GM10266 (cell line): ENCODE results near the gene RREB1.
"Not testable (repeated sequence)": the region's sequence is repeated elsewhere in the genome, so short reads cannot be mapped to it uniquely, and the experiment has no call there.

Source experiments
- DNase-seq: peaks from one replicate; pipeline ENCODE4 v3.0.0; 2012; ENCODE audit errors: extremely low spot score
- CTCF ChIP-seq: IDR thresholded peaks from 2 replicates; pipeline ENCODE4 v1.5.1; 2012; ENCODE audit warnings: mild to moderate bottlenecking, low read depth; ENCODE audit not compliant: control insufficient read depth, insufficient read depth; ENCODE audit errors: missing control alignments

RREB1 gene

GRCh38 chr6:7267466-7268091, 159.8 kb downstream of the RREB1 start:
- TF ChIP-seq CTCF, result no peak
- no peak for DNase-seq

- TF ChIP-seq CTCF, result no peak
- no peak for DNase-seq
Measured at GRCh38 chr6:7268362-7268761, 160.6 kb downstream of the RREB1 start.

GRCh38 chr6:7268816-7269555, 161.2 kb downstream of the RREB1 start:
- no peak for TF ChIP-seq CTCF

GRCh38 chr6:7269816-7270215, 162.1 kb downstream of the RREB1 start:
- DNase-seq, result no peak
- TF ChIP-seq CTCF, result no peak

More at GRCh38 chr6:7268816-7269555, 161.2 kb downstream of the RREB1 start:
- no peak for DNase-seq

- TF ChIP-seq CTCF, result no peak
Measured at GRCh38 chr6:7270320-7271204, 162.8 kb downstream of the RREB1 start.

GRCh38 chr6:7271205-7271534, 163.4 kb downstream of the RREB1 start:
- no peak for DNase-seq
- no peak for TF ChIP-seq CTCF

More at GRCh38 chr6:7270320-7271204, 162.8 kb downstream of the RREB1 start:
- DNase-seq, result no peak

- DNase-seq, result no peak
- TF ChIP-seq CTCF, result no peak
Measured at GRCh38 chr6:7273709-7274108, 165.9 kb downstream of the RREB1 start.

- not testable (repeated sequence) for DNase-seq
Measured at GRCh38 chr6:7274525-7274924, 166.8 kb downstream of the RREB1 start.
